Retina (tissue), 1 donor: ENCODE data around the gene GPRIN3.
"Not testable (repeated sequence)": the region's sequence is repeated elsewhere in the genome, so short reads cannot be mapped to it uniquely, and the experiment has no call there.

ENCODE experiments used
- DNase-seq: peaks from one replicate; pipeline ENCODE4 v3.0.0-alpha.2; 2016

The GPRIN3 gene

DNA sequence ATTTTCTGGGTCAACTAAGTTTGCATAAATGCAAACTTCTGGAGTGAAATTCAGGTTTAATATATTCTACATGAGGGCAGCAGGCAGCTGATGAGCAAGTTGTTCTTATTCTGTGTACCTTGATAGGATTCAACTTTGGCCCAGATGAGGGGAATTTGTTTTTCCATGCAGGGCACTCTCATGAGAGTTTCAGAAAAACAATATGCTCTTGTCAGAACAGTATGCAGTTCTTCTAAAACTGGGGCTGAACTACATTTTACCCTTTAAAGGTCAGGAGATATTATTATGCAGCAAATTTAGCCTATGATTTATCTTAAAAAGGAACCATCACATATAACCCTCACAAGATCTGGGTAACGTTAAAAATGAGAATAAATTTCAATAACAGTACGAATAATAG, 19.2 kb downstream of the GPRIN3 start:
- no peak for DNase-seq

DNA sequence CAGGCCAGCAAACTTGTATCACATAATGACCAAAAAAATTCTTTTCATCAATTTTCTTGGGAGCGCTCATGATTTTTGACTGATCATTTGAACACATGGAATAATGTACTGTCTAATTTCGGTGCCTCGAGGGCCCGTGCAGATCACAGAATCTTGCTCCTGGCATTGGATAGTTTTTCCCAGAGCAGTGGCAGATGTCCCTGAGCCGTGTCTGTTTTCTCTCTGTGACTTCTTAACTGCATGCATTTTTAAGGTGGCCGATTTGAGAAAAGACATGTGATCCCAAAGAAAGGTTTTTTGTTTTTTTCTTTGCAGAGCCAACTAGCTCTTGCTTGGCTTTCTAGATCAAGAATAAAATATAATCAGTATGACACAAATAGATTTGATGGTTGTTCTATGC, 19.7 kb downstream of the GPRIN3 start:
- DNase-seq, result no peak

DNA sequence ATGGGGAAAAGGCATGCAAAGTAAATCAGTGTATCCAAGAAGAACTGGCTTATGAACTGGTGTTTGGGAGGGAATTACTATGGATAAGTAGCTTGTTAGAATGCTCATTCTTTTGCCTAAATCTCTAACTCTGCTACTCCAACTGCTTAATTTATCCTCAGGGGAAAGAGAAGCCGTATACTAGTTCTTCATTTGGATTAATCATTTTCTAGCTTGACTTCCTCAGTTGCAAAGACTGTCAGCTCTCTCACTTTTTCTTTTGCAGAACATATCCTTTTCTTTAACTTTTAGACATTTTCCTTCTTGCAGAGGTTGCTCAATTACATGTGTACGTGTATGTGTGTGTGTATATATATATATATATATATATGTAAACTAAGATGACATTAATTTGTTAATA, 21.9 kb downstream of the GPRIN3 start:
- no peak for DNase-seq

DNA sequence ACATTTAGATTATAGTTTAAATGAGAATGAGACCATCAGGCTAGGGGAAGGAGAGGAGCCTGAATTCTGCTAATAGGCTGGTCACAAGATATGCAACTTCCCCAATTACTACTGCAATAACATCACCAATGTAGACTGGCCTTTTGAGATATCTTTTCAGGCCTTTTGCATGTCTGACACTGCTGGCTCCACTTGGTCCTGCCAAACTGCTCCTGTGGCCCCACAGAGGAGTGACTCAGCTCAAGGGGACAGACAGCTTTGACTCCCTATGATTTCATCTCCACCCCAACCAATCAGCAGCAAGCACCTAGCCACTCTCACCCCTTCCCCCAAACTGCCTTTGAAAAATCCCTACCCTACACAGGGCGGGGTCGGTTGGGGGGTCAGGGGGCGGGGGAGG, 22.8 kb downstream of the GPRIN3 start:
- DNase-seq, result no peak

DNA sequence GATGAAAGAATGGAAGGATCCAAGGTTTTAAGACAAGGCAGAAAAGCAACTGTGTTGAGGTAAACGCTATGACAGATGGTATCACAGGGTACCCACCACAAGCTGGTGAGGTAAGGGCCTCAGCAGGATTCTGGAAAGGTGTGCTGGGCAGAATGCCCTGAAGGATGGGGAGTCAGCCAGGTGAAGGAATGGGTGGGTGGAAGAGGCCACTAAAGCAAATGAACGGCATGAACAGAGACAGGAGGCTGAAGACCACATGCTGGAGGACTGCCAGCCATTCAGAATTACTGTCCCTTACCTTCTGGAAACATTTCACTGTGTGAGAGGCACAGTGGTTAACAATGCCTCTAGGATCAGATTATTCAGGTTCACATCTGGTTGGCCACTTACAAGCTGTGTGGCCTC, 23.6 kb downstream of the GPRIN3 start:
- DNase-seq, result no peak

DNA sequence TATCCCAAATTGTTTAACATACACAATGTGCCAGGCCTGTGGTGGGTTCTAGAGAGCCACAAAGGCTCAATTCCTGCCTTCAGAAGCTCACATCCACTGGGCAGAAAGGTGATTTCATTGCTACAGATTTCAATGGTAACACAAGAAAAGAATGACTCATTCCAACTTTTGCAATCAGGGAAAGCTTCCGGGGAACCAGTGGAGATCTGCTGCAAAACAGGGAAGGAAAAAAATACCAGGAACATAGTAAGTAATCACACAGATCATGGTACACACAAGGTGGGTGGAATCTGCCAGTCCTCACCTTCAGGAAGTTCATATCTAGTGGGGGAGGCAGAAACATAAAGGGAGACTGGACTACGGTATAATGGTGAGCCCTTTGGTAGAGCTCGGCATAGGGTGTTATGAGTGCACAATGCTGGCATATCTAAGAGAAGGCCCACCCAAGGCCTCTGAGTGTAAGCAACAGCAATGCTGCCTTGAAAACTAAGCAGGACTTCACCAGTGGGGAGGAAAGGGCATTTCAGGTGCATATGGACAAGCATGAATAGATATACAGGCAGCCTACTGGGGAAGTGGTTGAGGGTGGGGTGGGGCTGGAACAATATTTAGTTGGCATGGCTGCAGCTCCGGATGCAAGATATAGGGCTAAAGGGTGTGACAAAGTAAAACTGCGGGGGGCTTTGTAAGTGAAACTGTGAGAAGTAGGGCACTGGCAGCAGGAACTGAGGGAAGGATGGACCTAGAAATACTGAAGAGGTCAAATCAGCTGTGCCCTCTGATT, 24.2 kb downstream of the GPRIN3 start:
- no peak for DNase-seq

DNA sequence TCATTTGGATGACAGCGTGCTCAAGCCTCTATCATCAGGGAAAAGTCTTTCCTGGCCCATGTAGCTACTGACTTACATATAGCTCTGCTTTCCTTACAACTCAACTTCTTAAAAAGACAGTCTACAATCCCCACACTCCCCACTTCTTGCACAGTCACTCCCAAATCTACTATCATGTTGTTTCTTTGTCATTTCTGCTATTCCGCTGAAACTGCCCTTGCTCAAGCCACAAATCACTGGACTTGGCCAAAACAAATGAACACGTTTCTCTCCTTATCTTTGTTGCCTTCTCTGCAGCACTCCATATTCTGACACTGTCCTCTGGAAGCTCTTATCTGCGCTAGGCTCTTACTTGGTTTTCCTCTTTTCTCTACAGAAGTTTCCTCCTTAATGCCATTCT, 28.2 kb downstream of the GPRIN3 start:
- no peak for DNase-seq

DNA sequence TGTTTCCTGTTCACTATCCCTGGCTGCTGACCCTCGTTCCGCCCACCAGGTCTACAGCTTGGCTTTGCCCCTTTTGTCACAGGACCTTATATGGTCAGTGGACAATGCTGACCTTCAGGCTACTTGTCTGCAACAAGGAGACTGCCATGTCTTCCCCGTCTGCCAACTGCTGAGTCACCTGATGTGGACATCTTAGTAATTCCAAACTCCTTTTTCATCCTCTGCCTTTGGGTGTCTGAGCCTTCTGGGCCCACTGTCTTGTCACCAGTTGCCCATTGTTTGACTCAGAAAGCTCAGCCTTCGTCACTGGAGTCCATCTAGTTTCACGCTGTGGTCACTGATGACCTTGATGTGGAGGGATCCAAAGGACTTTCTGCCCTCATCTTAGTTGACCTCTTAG, 30.2 kb downstream of the GPRIN3 start:
- DNase-seq, result no peak

DNA sequence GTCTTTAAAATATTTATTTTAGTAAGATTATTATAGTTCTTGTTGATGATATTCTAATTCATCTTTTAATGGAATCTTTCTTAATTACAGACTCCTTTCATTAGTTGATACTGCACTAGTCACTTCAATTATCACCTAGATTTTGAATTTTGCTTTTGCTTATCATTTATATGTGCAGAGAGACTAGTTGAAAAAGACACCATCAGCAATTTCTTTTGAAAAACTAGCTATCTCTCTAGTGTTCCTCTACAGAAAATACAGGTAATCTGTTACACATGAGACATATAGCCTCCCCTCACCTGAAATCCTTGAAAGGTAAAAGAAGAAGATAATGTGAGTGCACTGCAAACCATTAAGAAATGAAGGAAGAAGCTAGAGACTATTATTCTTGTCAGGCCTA, 31.3 kb downstream of the GPRIN3 start:
- no peak for DNase-seq

DNA sequence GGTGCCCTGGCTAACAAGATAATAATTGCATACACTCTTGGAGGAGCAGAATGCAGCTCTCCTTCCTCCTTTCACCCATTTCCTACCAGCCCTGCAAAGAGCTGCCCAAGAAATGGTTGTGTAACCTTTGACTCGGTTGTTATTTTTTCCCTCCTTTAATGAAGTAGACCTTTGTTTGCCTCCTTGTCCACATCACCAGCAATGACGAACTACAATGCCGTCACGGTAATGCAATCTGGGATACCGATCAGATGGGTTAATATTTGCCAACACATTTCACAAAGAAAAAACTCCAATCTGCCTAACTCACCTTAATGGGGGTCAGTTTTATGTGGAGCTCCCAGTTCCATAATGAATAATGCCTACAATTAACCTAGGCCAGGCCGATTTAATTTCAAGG, 32.0 kb downstream of the GPRIN3 start:
- DNase-seq, result no peak

DNA sequence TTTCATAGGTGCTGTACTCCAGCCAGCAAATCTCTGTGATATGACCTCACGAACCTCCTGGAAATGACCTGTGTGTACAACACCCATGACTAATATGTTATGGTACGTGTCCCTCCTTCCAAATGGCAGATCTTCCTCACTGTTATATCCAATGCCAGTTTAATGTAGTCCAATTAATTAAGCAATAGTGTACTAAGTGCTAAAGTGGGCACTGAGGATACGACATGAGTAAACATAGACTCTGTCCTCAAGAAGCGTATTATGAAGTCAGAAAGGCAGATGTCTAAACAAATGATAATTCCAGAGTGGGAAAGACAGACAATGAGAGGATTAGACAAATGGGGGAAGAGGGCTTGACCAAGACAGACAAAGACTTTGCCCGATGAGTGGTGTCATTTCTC, 33.9 kb downstream of the GPRIN3 start:
- no peak for DNase-seq

DNA sequence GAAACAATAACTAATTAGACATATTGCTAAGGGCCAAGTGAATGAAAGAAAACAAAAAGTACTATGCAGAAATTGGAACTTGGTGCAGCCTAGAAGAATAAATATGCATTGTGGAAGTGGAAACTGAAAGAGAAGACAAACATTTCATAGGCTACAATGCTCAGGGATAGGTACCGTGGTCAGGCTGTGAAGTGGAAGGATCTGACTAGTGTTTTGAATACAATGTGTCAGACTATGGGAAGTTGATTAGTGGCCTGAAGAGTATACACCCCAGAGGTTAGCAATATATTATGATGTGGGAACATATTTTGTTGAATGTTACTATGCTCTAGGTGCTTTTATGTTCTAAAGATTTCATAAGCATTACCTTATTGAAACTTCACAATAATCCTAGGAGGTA, 36.8 kb downstream of the GPRIN3 start:
- no peak for DNase-seq

DNA sequence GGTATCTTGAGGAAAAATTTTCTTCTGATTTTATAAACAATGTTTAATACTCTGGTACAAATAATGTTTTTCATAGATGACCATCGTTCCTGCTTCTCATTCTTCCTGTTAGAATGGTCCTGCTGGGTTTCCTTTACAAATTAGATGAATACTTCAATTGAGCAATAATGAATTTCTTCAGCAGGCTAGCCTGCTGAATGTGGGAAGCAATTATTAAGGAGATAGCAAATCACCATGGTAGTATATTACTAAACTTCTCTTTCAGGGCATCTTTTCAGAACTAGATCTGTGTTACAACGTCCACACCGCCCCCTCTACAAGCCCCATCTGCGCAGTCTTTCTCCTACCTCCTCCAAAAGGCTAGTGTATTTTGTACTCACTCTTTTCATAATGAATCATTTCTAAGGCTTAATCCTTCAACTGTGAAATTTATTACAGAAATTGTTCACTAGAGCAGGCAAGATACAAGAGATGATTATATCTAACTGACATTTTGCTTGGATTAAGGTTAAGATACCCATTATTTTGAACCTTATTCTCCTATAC, 38.4 kb downstream of the GPRIN3 start:
- DNase-seq, result no peak

DNA sequence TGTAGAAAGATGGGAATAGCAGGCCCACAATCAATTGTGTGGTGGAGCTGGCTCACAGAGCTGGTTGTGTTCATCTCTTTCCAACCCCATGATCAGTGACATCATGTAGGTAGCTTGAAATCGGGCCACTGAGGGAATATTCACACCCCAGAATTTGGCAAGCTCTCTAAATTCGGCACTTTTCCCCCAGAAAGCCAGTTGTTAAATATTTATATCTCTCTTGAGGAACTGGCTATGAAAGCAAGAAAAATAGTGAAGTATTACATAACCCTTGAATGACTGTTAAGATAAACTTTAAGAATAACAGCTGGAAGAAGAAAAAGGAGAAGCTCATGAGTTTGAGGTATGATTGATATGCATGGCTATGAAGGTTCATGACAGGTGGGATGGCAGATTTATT, 38.9 kb downstream of the GPRIN3 start:
- no peak for DNase-seq

DNA sequence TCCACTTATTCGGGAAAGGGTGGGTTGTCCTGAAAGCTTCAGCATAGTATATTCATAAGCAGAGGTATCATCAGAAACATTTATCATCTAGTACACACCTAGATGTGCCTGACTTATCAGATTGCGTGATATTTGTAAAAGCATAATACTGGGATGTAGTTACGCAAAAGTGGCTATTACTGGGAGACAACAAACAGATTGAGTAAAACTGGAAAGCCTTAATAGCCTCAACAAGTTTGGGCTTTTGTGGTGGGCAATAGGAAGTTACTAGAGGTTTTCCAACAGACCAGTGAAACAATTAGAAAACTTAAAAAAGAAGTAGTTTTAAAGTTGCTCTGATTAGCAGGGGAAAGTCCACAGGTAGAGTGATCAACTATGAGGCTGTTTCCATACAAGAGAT, 39.8 kb downstream of the GPRIN3 start:
- no peak for DNase-seq

DNA sequence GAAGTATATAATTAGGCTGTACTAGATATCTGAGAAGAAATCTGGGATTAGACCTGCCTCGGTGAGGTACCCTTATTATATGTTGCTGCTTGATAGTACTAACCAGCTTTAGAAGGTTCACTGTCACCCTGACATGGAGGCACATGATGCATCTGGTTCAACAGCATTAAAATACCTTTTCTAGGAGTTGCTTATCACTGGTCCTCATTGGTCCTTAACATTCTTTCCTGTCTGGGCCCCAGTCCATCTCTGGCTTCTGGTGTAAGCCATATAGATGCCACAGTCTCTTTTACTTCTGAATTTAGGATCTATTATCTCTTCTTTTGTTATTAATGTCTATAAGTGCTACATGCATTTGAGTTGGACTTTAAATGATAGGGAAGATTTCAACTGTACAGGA, 40.2 kb downstream of the GPRIN3 start:
- DNase-seq, result no peak

DNA sequence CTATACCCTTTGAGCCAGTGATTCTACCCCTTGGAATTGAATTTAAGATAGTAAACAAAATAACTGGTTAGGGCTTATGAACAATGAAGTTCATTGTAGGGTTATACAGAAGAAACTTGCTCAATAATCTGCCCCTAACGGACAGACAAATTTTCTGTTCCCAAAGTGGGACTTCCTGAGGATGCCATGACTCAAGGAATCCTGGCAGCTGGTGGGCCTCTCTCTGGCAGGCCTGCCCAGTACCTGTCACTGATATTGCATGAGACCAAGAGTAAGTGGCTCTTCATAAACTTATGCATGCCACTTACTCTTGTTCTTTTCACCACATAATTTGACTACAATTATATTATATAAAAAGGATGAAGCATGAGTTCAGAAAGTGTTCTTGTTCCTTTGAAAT, 41.5 kb downstream of the GPRIN3 start:
- DNase-seq, result no peak

DNA sequence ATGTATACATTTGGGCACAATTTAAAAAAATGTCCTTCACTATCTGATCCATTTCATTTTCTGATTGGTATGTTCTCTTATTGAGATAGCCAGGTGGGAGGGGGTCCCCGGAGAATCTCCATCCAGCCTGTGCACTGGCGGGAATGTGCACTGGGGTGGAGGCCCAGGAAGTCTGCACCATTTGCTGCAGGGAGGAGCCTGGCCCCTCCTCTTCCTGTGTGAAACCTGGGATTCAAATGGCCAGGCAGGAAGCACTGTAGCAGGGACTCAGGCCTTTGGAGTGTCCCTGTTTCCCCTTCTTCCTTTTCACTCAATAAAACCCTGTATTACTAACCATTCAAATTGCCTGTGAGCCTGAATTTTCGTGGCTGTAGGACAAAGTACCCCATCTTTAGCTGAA, 44.3 kb downstream of the GPRIN3 start:
- no peak for DNase-seq

DNA sequence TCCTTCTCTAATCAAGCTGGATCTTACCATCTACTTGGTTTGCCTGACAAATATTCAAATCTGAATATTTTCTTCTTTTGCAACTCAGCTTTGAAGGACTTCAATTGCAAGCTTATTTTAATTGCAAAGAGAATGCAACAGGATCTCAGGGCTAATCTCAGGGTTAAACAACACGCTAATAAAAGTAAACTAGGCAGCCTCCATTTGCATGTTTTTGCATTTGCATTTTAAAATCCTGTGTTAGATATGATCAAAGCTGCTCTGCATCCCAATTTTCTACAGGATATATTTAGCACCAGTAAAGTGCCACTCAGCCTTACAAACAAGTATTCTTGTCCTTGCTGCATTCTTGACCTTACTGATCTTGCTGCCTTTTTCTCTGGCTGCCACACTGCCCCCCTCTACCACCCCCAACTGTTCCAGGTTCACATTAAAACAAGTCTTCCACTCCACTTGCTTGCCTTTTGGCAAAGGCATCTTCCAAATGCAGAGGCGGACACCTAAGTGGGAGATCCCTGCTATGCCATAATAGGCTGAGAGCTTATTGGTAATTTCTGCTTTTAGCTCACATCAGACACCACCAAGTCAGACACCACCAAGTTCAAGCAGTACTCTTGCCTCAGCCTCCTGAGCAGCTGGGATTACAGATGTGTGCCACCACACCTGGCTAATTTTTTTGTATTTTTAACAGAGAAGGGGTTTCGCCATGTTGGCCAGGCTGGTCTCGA, 48.1 kb downstream of the GPRIN3 start:
- no peak for DNase-seq

DNA sequence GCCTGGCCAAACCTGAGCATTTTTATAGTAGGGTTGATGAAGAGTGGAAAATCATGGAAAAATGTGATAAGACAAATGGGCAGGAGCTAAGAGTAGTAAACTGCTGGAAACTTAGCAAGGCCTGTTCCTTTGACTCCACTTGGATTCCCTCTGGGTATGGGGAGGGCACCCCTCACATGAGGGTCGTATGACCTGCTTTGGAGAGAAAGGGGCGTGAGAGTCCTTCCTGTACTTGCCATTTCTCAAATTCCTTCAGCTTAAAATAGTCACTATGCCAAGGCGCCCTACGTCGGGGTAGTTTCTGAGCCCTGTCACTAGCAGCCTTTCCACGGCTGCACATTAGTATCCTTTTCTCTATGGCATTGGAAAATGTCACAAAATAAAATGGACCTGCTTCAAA, 49.1 kb downstream of the GPRIN3 start:
- DNase-seq, result no peak

DNA sequence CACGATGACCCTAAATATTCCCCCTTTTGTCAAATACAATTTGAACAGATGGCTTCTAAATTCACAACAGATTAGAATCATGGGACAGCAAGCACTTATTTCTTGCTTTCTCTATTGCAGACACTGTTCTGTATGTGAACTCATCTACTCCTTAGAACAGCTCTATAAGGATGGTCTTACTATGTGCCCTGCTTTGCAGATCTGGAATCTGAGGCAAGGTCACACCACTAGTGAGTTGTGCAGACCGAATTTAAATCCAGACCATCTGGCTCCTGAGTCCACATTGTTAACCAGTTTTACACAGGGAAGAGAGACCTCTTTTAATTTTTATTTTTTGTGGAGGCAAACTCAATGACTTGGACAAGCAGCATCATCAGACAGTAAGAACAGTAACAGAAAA, 50.2 kb downstream of the GPRIN3 start:
- no peak for DNase-seq

DNA sequence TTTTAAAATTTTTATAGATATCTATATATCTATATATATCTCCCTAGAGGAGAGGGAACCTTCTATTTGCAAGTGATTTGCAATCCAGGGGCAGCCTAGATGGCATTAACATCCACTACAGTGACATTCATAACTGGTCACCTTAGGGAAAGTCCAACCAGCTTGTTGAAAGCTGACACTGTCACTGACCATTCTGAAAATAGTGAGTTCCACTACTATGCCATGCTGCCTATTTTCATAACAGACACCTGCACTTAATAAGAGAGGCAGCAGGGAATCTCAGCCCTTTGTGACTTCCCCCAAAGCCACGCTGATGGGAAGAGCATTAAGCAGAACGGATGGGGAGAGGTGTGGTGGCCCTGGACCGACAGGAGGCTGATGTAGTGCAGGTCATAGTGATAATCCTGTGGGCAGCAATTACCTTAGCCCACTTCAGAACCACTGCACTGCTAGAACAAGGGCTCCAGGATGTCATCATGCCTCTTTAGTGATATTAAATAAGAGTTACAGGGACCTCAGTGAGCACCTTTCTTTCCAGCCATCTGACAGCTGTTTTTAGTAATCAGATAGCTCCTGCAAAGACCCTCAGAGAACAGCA, 51.3 kb downstream of the GPRIN3 start:
- DNase-seq, result no peak

DNA sequence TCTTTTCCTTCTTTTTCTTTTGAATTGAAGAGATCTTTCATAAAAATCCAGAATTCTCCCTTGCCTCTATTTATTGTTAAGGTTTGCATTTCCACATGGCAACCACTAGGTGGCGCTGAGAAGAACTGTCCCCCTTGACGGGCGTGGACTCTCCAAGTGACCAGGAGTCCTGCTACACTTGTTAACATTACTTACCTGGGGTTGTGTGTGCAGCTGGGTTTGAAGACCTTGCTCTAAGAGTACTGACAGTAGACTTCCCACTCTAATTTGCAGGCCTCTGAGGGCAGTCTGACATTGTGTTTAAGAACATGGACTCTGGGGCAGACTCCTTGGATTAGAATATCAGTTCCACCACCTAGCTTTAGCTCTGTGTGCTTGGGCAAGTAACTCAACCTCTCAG, 52.8 kb downstream of the GPRIN3 start:
- DNase-seq, result no peak

DNA sequence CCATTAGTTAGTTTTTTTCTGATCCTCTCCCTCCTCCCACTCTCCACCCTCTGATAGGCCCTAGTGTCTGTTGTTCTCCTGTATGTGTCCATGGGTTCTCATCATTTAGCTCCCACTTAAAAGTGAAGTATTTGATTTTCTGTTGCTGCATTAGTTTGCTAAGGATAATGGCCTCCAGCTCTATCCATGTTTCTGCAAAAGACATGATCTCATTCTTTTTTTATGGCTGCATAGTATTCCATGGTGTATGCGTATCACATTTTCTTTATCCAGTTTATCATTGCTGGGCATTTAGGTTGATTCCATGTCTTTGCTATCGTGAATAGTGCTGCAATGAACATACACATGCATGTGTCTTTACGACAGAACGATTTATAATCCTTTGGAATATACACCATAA, 53.3 kb downstream of the GPRIN3 start:
- not testable (repeated sequence) for DNase-seq
